Vagina (tissue), 2 donors: ENCODE results near the gene MPPED2.

Source experiments
- POLR2A ChIP-seq, 2 donors: fragments of 450-650 bp; IDR thresholded peaks; one replicate each; pipeline ENCODE4 v1.6.1; 2017; ENCODE audit warnings: antibody characterized with exemption in 2 of 2, mild to moderate bottlenecking in 2 of 2, moderate library complexity in 2 of 2
- POLR2AphosphoS5 ChIP-seq, 2 donors: sonication (generic); formaldehyde crosslinking; IDR thresholded peaks; one replicate each; pipeline ENCODE4 v1.9.0; 2017; ENCODE audit warnings: antibody characterized with exemption in 2 of 2, mild to moderate bottlenecking in 2 of 2, low read depth in 1 of 2; ENCODE audit not compliant: insufficient read depth in 1 of 2
- TF ChIP-seq, protein P1 (sequence below), 3 experiments: fragments of 450-650 bp in 2 of 3; fragments of 200-600 bp in 1 of 3; sonication (generic) in 1 of 3; IDR thresholded peaks; one replicate each; pipeline ENCODE4 v1.5.1; 2017 to 2019; ENCODE audit warnings: antibody characterized with exemption in 3 of 3, mild to moderate bottlenecking in 2 of 3, moderate library complexity in 2 of 3

DNA sequence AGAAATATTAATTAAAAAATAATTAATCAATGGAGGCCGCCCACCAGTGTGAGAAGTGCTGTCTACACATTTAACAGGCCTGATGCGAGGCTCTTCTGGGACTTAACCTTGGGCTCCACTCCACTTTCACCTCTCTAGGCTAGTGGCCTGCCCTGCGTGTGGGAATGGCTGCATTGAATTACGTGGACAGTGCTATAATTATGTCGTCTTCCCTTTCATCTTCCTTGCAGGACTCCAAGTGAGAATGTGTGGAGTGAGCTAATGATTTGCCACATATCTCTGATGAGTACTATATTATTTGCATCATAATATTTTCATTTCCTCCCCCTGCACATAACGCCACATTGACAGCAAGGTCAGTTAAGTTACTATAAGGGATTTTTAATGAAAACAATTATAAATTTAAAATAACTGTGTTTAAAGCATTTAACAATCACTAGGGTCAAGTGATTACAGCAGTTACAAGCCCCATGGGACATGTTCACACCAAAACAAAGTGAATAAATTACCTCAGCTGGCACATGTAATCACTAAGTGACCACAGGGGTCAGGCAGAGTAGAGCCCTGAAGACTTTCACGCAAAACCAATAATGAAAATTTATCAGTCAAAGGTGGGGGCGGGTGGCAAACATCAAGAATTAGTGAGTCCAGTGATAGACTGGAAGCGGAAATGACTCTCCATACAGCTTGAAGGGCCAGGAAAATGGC, 63.5 kb downstream of the MPPED2 start:
- TF ChIP-seq, protein P1, sequence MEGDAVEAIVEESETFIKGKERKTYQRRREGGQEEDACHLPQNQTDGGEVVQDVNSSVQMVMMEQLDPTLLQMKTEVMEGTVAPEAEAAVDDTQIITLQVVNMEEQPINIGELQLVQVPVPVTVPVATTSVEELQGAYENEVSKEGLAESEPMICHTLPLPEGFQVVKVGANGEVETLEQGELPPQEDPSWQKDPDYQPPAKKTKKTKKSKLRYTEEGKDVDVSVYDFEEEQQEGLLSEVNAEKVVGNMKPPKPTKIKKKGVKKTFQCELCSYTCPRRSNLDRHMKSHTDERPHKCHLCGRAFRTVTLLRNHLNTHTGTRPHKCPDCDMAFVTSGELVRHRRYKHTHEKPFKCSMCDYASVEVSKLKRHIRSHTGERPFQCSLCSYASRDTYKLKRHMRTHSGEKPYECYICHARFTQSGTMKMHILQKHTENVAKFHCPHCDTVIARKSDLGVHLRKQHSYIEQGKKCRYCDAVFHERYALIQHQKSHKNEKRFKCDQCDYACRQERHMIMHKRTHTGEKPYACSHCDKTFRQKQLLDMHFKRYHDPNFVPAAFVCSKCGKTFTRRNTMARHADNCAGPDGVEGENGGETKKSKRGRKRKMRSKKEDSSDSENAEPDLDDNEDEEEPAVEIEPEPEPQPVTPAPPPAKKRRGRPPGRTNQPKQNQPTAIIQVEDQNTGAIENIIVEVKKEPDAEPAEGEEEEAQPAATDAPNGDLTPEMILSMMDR (IDR thresholded peaks at IDR 0.05), result no peak
- TF ChIP-seq POLR2AphosphoS5 (IDR thresholded peaks at IDR 0.05; ENCODE audit: insufficient read depth in 1 of 2, low read depth in 1 of 2) (no peak), POLR2A (IDR thresholded peaks at IDR 0.05) (no peak)
